OCI-LY1 (cell line): Measurements from ENCODE around the gene CBARP.
"Not testable (repeated sequence)": the region's sequence is repeated elsewhere in the genome, so short reads cannot be mapped to it uniquely, and the experiment has no call there.

Experiments
- H2AFZ ChIP-seq: fragments of 200-600 bp; sonication (generic), shearing (Covaris generic); 2 replicates; pipeline ENCODE4 v1.6.0; 2014; ENCODE audit warnings: antibody characterized with exemption, mild to moderate bottlenecking, low read length
- H3F3A ChIP-seq: fragments of 200-600 bp; sonication (generic), shearing (Covaris generic); 2 replicates; pipeline ENCODE4 v1.6.0; 2014; ENCODE audit warnings: mild to moderate bottlenecking, antibody characterized with exemption, low read length, moderate library complexity; ENCODE audit not compliant: insufficient read depth
- H3K27ac ChIP-seq: fragments of 200-600 bp; sonication (generic); 2 replicates; pipeline ENCODE4 v1.5.1; 2014; ENCODE audit warnings: low read length, mixed run types, mild to moderate bottlenecking, low read depth; ENCODE audit not compliant: poor library complexity, severe bottlenecking
- H3K27me3 ChIP-seq: fragments of 200-600 bp; sonication (generic); 2 replicates; pipeline ENCODE4 v1.6.0; 2014; ENCODE audit warnings: antibody characterized with exemption, mild to moderate bottlenecking, low read length, moderate library complexity; ENCODE audit not compliant: insufficient read depth
- H3K36me3 ChIP-seq: fragments of 200-600 bp; sonication (generic); 2 replicates; pipeline ENCODE4 v1.6.1; 2014; ENCODE audit warnings: mild to moderate bottlenecking, antibody characterized with exemption, low read length, moderate library complexity, mixed read lengths; ENCODE audit not compliant: insufficient read depth
- H3K4me1 ChIP-seq: fragments of 200-600 bp; sonication (generic); 2 replicates; pipeline ENCODE4 v1.5.1; 2014; ENCODE audit warnings: mild to moderate bottlenecking, low read length, moderate library complexity; ENCODE audit not compliant: insufficient read depth, severe bottlenecking
- H3K4me2 ChIP-seq: fragments of 200-600 bp; sonication (generic), shearing (Covaris generic); 2 replicates; pipeline ENCODE4 v1.6.1; 2014; ENCODE audit warnings: low read length
- H3K4me3 ChIP-seq: fragments of 200-600 bp; sonication (generic); 2 replicates; pipeline ENCODE4 v1.5.1; 2014; ENCODE audit warnings: low read length, low read depth, mild to moderate bottlenecking, mixed read lengths; ENCODE audit not compliant: poor library complexity, severe bottlenecking
- H3K79me2 ChIP-seq: fragments of 200-600 bp; shearing (Covaris generic); 2 replicates; pipeline ENCODE4 v1.6.1; 2016; ENCODE audit warnings: mixed run types, low read length, mixed read lengths; ENCODE audit not compliant: insufficient read depth
- H3K9ac ChIP-seq: fragments of 200-600 bp; sonication (generic), shearing (Covaris generic); 2 replicates; pipeline ENCODE4 v1.6.1; 2014; ENCODE audit warnings: mild to moderate bottlenecking, low read length, mixed read lengths
- H3K9me2 ChIP-seq: fragments of 200-600 bp; sonication (generic), shearing (Covaris generic); 2 replicates; pipeline ENCODE4 v1.6.1; 2014; ENCODE audit warnings: low read depth, mild to moderate bottlenecking, low read length, mixed read lengths
- H3K9me3 ChIP-seq: fragments of 200-600 bp; shearing (Covaris generic); 2 replicates; pipeline ENCODE4 v1.6.1; 2014; ENCODE audit warnings: low read length, mixed read lengths
- H4K20me1 ChIP-seq: fragments of 200-600 bp; sonication (generic), shearing (Covaris generic); 2 replicates; pipeline ENCODE4 v1.6.0; 2016; ENCODE audit warnings: mild to moderate bottlenecking, low read length; ENCODE audit not compliant: insufficient read depth
- CTCF ChIP-seq: fragments of 200-600 bp; sonication (generic), shearing (Covaris generic); IDR thresholded peaks from 2 replicates; pipeline ENCODE4 v1.5.1; 2017; ENCODE audit warnings: mild to moderate bottlenecking, antibody characterized with exemption, low read length, moderate library complexity, mixed read lengths
- EZH2 ChIP-seq: fragments of 200-600 bp; sonication (generic), shearing (Covaris generic); IDR thresholded peaks from 2 replicates; pipeline ENCODE4 v1.8.0; 2017; ENCODE audit warnings: borderline replicate concordance, mixed run types, mild to moderate bottlenecking, antibody characterized with exemption, low read length, moderate library complexity, mixed read lengths

Gene CBARP

GRCh38 chr19:1211494-1212234 lies 26.1 kb downstream of the CBARP start:
- TF ChIP-seq CTCF = no peak
- TF ChIP-seq EZH2 = no peak
- no peaks in the 10 kb centered on the region for H3K9me3 ChIP-seq
- no peak overlapping the region for H3K4me2 ChIP-seq
- H3K79me2 ChIP-seq = peaks cover 46% of the 10 kb centered on the region
- no peaks in the 10 kb centered on the region for H3F3A ChIP-seq
- no peak overlapping the region for H3K9ac ChIP-seq
- H4K20me1 ChIP-seq = no peaks in the 10 kb centered on the region
- peaks cover 32% of the 10 kb centered on the region for H3K36me3 ChIP-seq
- H3K27ac ChIP-seq = no peak overlapping the region
- peaks cover 40% of the 10 kb centered on the region for H3K4me1 ChIP-seq
- H3K4me3 ChIP-seq = no peak overlapping the region
- no peak overlapping the region for H2AFZ ChIP-seq
- H3K27me3 ChIP-seq = no peaks in the 10 kb centered on the region
- H3K9me2 ChIP-seq = no peaks in the 10 kb centered on the region

- no peak overlapping the region for H3K4me2 ChIP-seq
- peaks cover 37% of the 10 kb centered on the region for H3K4me1 ChIP-seq
- H2AFZ ChIP-seq = no peak overlapping the region
- H3K9me2 ChIP-seq = no peaks in the 10 kb centered on the region
- H3K9me3 ChIP-seq = no peaks in the 10 kb centered on the region
- peaks cover 32% of the 10 kb centered on the region for H3K36me3 ChIP-seq
- no peaks in the 10 kb centered on the region for H4K20me1 ChIP-seq
- H3F3A ChIP-seq = no peaks in the 10 kb centered on the region
- H3K4me3 ChIP-seq = no peak overlapping the region
- TF ChIP-seq CTCF = no peak
- TF ChIP-seq EZH2 = no peak
- H3K9ac ChIP-seq = no peak overlapping the region
- peaks cover 52% of the 10 kb centered on the region for H3K79me2 ChIP-seq
- no peaks in the 10 kb centered on the region for H3K27me3 ChIP-seq
- no peak overlapping the region for H3K27ac ChIP-seq
Observed at GRCh38 chr19:1210227-1210538, 27.6 kb downstream of the CBARP start.

GRCh38 chr19:1208830-1209229 lies 29.0 kb downstream of the CBARP start:
- not testable (repeated sequence) for H3K4me3 ChIP-seq, H3K27me3 ChIP-seq, H4K20me1 ChIP-seq, H3K9me3 ChIP-seq, H3K9ac ChIP-seq, H3F3A ChIP-seq, H3K9me2 ChIP-seq, H2AFZ ChIP-seq, H3K27ac ChIP-seq, H3K4me2 ChIP-seq
- Histone ChIP-seq H3K36me3 (peaks cover 32% of the 10 kb centered on the region), H3K79me2 (peaks cover 52% of the 10 kb centered on the region), H3K4me1 (peaks cover 41% of the 10 kb centered on the region)

- Histone ChIP-seq H2AFZ (no peak overlapping the region), H3K4me3 (peak overlapping the region; percentile 87), H3K79me2 (peaks cover 49% of the 10 kb centered on the region), H3K9me2 (no peaks in the 10 kb centered on the region), H3K9me3 (no peaks in the 10 kb centered on the region), H3K4me2 (peak overlapping the region; percentile 99), H4K20me1 (no peaks in the 10 kb centered on the region), H3K27me3 (no peaks in the 10 kb centered on the region), H3K4me1 (peaks cover 33% of the 10 kb centered on the region), H3K27ac (peak overlapping the region; percentile 75), H3K9ac (peak overlapping the region; percentile 80), H3K36me3 (peaks cover 31% of the 10 kb centered on the region), H3F3A (no peaks in the 10 kb centered on the region; the same call in 1 of the 2 replicates)
- TF ChIP-seq EZH2 (no peak), CTCF (no peak)
Observed at GRCh38 chr19:1206864-1207450, 30.8 kb downstream of the CBARP start.
